GM19463 (cell line): ENCODE data around the gene RALA.

Experiments used
- ATAC-seq: cut with Tn5 transposase; IDR thresholded peaks from one replicate; pipeline ENCODE4 v1.9.1; 2021; ENCODE audit warnings: mild to moderate bottlenecking, moderate library complexity; ENCODE audit not compliant: unreplicated experiment

RALA gene

GRCh38 chr7:39623047-39623731 is at the start of gene RALA:
TSS of gene RALA (plus strand) at chr7:39623572. CDS start at chr7:39686668, 63,096 bp downstream.
- peak; percentile 91 for ATAC-seq

GRCh38 chr7:39574673-39575349 is 48.6 kb upstream of the RALA start:
- ATAC-seq, result no peak

GRCh38 chr7:39577229-39577874 is 46.0 kb upstream of the RALA start:
- no peak for ATAC-seq

- peak; percentile 95 for ATAC-seq
Measured at GRCh38 chr7:39580149-39580874, 43.1 kb upstream of the RALA start.

- ATAC-seq, result no peak
Measured at GRCh38 chr7:39582536-39582935, 40.8 kb upstream of the RALA start.

GRCh38 chr7:39583539-39583938 is 39.8 kb upstream of the RALA start:
- no peak for ATAC-seq

GRCh38 chr7:39587393-39587792 is 36.0 kb upstream of the RALA start:
- no peak for ATAC-seq

- ATAC-seq, result no peak
Measured at GRCh38 chr7:39588416-39588815, 35.0 kb upstream of the RALA start.

GRCh38 chr7:39589323-39590111 is 33.9 kb upstream of the RALA start:
- ATAC-seq, result peak; percentile 95

- ATAC-seq, result no peak
Measured at GRCh38 chr7:39592586-39592985, 30.8 kb upstream of the RALA start.

- ATAC-seq, result no peak
Measured at GRCh38 chr7:39594988-39595620, 28.3 kb upstream of the RALA start.

- ATAC-seq, result no peak
Measured at GRCh38 chr7:39602351-39602750, 21.0 kb upstream of the RALA start.

GRCh38 chr7:39603924-39604323 is 19.4 kb upstream of the RALA start:
- ATAC-seq, result no peak

GRCh38 chr7:39605087-39605486 is 18.3 kb upstream of the RALA start:
- peak; percentile 81 for ATAC-seq

- no peak for ATAC-seq
Measured at GRCh38 chr7:39606352-39606751, 17.0 kb upstream of the RALA start.

- ATAC-seq, result no peak
Measured at GRCh38 chr7:39606941-39607340, 16.4 kb upstream of the RALA start.

- no peak for ATAC-seq
Measured at GRCh38 chr7:39607865-39608264, 15.5 kb upstream of the RALA start.

GRCh38 chr7:39608278-39608677 is 15.1 kb upstream of the RALA start:
- no peak for ATAC-seq

- ATAC-seq, result peak; percentile 41
Measured at GRCh38 chr7:39609113-39609934, 14.0 kb upstream of the RALA start.
